LNCAP (cell line): ENCODE measurements around the gene PACSIN1.

Experiments used
- TF ChIP-seq, protein P1 (sequence below): fragments of 450-650 bp; IDR thresholded peaks from 2 replicates; pipeline ENCODE4 v1.5.1; 2017; ENCODE audit warnings: mild to moderate bottlenecking

Gene PACSIN1

DNA sequence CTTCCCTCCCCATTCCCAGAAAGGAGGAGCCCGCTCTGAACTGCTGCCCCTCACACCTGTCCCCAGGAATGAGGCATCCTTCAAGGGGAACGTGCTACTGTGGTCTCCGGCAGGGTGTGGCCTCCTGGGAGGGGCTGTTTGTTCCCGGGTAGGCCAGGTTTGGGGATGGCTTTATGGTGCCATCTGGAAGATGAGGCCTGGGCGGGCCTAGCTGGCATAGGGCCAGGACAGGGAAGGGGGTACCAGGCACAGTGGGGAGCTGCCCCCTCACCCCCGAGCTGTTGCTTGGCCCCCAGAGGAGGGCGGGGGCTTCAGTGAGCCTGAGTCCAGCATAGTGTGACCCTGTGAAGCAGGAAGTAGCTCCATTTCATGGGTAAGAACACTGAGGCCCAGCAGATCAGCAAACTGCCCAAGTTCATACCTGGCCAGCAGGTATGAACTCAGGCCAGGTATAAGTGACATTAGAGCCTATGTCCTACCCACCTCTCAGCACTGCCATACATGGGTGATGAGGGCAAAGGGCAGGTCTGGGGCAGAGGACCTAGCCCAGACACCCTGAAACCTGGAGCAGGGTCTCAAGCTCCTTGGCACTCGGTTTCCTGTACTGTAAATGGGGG lies 107.8 kb downstream of the PACSIN1 start:
- TF ChIP-seq, protein P1, sequence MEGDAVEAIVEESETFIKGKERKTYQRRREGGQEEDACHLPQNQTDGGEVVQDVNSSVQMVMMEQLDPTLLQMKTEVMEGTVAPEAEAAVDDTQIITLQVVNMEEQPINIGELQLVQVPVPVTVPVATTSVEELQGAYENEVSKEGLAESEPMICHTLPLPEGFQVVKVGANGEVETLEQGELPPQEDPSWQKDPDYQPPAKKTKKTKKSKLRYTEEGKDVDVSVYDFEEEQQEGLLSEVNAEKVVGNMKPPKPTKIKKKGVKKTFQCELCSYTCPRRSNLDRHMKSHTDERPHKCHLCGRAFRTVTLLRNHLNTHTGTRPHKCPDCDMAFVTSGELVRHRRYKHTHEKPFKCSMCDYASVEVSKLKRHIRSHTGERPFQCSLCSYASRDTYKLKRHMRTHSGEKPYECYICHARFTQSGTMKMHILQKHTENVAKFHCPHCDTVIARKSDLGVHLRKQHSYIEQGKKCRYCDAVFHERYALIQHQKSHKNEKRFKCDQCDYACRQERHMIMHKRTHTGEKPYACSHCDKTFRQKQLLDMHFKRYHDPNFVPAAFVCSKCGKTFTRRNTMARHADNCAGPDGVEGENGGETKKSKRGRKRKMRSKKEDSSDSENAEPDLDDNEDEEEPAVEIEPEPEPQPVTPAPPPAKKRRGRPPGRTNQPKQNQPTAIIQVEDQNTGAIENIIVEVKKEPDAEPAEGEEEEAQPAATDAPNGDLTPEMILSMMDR = no peak

DNA sequence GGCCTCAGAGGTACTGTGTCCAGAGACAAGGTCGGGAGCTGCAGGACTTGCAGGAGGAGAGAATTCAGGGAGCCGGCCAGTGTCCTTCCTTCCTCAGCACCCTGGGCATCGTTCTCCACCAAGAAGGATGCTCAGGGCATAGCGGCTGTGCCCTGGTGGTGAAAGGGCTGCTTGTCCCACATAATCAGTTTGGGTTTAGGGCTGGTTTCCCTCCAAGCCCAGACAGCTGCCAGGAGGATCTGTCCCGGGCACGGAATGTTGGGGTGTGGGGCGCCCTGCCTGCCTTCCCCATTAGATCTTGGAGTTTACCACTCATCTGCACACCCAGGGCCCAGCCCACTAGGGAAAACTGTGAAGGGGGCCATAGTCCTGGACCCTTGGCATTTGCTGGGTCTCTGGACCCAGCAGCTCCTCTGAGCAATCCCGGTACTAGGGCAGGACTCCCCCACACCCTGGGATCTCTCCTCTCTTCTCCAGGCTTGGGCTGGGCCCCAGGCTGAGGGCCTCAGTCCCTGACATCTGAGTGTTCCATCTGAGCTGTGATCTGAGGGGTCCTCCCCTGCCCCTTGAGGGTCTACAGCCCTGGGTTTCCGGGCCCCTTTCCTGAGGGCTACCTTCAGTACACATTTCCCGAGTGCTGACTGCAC lies 108.9 kb downstream of the PACSIN1 start:
- TF ChIP-seq, protein P1 = no peak

DNA sequence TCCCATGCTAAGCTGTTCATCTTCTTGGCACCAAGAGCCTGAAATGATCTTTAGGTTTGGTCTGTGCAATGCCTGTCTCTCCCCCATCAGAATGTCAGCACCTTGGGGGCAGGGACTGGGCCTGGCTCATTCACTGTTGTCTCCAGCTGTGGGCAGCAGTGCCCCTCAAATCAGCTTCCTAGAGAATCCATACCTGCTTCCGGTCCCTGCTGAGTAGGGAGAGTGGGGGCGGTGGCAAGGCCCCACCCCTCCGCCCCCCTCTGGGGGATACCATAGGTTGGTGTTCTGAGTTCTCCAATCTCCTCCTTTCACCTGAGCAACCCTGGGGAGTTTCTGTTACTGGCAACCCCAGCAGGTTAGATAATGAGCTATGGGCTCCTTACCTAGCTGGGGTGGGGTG lies 109.5 kb downstream of the PACSIN1 start:
- TF ChIP-seq, protein P1 = no peak

DNA sequence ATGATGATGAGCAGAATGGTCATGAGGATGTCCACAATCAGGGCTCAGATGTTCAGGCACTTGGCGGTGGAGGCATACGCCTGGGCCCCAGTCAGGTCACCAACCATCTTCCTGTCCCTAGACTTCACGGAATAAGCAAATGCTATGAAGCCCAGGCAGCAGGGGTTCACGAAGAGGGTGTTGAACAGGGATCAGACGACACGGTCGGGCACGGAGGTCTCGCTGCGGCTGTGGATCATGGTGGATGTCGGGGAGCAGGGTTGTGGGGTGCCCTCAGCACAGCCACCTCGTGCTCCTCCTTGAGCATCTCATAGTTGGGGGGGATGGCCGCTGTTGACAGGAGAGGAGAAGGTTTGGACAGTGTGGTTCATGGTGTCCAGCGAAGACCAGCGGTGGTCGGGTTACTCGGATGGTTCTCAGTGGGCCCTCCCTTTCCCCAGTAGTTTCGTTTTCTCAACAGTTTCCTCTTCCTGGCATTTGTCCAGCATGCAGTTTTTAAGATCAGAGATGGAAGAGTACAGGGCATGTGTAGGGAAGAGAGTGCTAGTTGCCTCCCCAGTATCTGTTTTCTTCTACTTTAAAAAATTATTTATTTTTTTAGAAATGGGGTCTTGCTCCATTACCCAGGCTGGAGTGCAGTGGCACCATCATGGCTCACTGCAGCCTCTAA lies 110.5 kb downstream of the PACSIN1 start:
- TF ChIP-seq, protein P1 = no peak

DNA sequence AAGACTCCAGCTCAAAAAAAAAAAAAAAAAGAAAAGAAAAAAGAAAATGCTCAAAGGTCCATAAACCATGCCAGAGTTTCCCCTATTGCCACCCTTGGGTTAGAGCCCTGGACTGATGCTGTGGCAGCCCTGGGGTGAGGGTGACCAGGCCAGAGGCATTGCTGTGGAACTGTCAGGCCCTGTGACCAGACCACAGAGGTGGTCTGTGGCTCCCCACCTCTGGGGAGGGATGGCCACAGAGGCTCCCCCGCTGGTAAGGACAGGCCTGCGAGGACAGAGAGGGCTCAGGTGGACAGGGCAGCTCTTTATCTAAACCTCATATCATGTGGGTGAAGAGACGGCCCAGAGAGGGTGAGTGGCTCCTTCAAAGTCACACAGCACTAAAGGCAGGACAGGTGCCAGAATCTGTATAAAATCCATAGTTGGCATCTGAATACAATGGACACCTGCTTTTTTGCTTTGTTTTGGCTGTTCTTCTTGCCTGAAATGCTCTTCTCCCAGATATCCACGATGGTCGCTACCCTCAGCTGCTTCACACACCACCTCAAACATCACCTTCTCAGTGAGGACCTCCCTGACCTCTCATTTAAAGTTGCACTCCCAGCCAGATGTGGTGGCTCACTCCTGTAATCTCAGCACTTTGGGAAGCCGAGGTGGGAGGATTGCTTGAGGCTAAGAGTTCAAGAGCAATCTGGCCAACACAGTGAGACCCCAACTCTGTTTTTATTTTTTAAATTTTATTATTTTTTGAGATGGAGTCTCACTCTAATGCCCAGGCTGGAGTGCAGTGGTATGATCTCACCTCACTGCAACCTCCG lies 112.8 kb downstream of the PACSIN1 start:
- TF ChIP-seq, protein P1 = no peak

DNA sequence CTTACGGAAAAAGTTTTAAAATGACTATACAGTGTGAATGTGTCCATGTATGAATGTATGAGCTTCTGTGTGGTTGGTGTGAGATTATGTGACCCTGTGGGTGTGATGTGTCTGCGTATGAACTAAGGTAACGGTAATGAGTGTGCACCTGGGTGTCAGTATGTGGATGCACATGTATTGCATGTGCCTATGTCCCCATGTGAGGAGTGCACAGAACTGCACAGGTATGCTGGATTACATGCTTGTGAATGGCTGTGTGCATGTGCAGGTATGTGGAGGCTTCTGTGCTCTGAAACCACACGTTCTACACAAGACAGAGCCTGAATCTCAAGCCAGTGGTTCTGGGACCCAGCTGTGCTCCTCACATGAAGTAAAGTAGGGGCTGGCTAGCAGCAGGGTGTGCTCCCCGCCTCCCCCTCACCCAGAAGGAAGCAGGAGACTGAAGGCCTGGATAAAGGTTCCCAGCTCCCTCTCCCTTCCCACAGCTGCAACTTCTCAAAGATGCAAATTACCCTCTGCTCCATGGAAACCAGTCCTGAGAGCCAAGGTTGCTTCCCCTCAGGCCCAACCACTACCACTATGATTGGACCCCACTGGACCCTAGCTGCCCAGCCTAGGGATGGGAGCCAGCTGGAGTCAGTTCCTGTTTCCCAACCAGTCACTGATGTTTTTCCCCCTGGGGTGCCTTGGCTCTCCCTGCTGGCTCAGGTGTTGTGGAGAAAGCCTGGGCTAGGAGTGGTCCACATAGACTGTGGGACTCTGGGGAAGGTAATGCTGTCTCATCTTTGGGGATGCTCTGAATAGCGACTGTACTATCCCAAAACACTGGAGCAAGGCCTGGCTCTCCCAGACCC lies 115.1 kb downstream of the PACSIN1 start:
- TF ChIP-seq, protein P1 = no peak

DNA sequence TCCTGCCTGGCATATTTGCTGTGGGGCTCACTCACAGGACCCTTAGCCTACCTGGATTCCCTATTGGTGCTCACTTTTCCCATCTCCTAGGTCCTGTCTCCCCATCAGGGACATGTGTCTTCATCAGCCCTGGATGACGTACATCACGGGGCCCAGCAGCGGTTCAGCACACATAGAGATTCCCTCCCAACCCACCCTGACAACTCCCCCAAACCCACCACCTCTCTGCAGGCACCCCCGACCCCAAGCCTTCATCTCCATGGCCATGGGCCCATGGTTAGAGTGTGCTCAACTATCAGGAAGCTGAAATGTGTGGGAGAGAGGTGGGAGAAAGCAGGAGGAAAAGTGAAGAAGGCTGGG lies 115.7 kb downstream of the PACSIN1 start:
- TF ChIP-seq, protein P1 = no peak
